ENCODE data around the gene SRGAP3.

The SRGAP3 gene

DNA sequence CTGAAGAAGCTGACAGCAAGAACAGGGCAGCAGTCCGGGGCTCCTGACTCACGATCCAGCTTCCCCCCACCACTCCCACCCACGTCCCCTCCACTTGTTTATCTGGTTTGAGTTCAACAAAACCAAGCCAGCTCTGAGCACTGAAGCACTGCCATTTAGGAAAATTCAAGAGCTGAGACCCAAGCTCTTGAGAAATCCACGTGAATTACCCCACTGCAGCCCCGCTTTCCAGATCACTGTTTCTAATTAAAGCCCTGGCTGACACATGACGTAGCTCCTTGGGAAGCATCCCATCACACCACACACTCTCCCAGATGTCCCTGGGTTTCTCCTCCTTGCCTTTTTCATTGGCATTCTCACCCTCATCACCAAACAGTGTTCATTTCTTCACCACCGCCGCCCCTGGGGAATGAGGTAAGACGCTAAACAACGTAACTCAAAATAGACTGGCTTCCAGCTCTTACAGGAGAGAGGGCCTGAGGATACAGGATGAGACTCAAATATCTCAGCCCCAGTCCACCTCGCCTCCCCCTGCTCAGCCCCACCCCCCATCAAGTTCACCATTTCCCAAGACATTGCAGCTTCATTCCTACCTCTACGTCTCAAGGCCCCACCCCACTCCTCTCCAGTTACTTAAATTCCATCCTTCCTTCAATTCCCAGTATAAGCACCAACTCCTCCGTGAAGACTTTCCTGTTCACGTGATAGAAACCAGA lies 95.4 kb downstream of the SRGAP3 start:
- no peaks in the 10 kb centered on the region for H3K36me3 ChIP-seq (ENCODE audit: control insufficient read depth in 1 of 2, insufficient read depth in 2 of 2, low read length in 2 of 2)
- no peaks in the 10 kb centered on the region for H3K27me3 ChIP-seq (ENCODE audit: low read depth, low read length)
- H3K27ac ChIP-seq (ENCODE audit: low read length): no peak overlapping the region
- H3K4me3 ChIP-seq (ENCODE audit: low read depth in 1 of 2, low read length in 2 of 2): no peak overlapping the region
- peaks cover 0 to 7% of the 10 kb centered on the region in 2 donors for H3K4me1 ChIP-seq (ENCODE audit: control insufficient read depth in 1 of 2, insufficient read depth in 2 of 2, low read length in 2 of 2)
- peaks cover 8 to 16% of the 10 kb centered on the region in 2 donors for H3K9me3 ChIP-seq (ENCODE audit: control insufficient read depth in 1 of 2, low read length in 2 of 2)

DNA sequence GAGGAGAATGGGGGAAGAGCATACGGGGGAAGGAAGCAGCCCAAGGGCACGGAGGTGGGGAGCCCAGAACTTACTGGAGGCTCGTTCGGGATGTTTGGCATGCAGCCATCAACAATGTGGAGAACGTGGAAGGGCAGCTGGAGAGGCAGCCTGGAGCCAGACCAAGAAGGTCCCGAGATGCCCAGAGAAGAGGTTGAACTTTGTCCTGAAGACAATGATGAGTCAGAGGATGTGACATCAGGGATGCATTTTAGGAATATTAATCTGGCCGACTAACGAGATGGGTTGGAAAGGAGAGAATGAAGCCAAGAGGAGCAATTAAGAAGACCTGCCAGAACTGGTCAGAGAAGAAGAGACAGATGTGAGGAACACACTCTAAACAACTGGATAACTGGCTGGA lies 98.2 kb downstream of the SRGAP3 start:
- H3K9me3 ChIP-seq (ENCODE audit: control insufficient read depth in 1 of 2, low read length in 2 of 2): peaks cover 8 to 16% of the 10 kb centered on the region in 2 donors
- H3K27me3 ChIP-seq (ENCODE audit: low read depth, low read length): no peaks in the 10 kb centered on the region
- H3K27ac ChIP-seq (ENCODE audit: low read length): no peak overlapping the region
- no peak overlapping the region for H3K4me3 ChIP-seq (ENCODE audit: low read depth in 1 of 2, low read length in 2 of 2)
- H3K36me3 ChIP-seq (ENCODE audit: control insufficient read depth in 1 of 2, insufficient read depth in 2 of 2, low read length in 2 of 2): no peaks in the 10 kb centered on the region
- H3K4me1 ChIP-seq (ENCODE audit: control insufficient read depth in 1 of 2, insufficient read depth in 2 of 2, low read length in 2 of 2): peaks cover 0 to 7% of the 10 kb centered on the region in 2 donors

DNA sequence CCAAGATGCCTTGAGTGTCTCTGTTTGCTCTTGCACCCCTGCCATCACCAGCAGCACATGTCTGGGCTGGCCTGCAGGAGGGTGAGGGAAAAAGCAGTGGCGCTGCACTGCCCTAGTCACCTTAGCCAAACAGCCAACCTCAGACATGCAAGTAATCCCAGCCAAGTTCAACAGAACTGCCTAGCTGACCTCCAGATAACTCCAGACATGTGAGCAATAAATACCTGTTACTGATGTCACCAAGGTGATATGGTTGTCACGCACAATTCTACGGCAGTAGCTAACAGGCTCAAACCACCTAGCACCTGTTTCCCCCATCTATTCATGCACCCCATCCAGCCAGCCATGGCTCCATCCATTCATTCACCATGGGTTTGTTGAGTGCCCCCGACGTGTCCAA lies 99.9 kb downstream of the SRGAP3 start:
- Histone ChIP-seq H3K27ac (ENCODE audit: low read length) (no peak overlapping the region), H3K27me3 (ENCODE audit: low read depth, low read length) (no peaks in the 10 kb centered on the region), H3K4me3 (ENCODE audit: low read depth in 1 of 2, low read length in 2 of 2) (no peak overlapping the region), H3K4me1 (ENCODE audit: control insufficient read depth in 1 of 2, insufficient read depth in 2 of 2, low read length in 2 of 2) (peaks cover 0 to 5% of the 10 kb centered on the region in 2 donors), H3K9me3 (ENCODE audit: control insufficient read depth in 1 of 2, low read length in 2 of 2) (peaks cover 8 to 16% of the 10 kb centered on the region in 2 donors), H3K36me3 (ENCODE audit: control insufficient read depth in 1 of 2, insufficient read depth in 2 of 2, low read length in 2 of 2) (no peaks in the 10 kb centered on the region)

DNA sequence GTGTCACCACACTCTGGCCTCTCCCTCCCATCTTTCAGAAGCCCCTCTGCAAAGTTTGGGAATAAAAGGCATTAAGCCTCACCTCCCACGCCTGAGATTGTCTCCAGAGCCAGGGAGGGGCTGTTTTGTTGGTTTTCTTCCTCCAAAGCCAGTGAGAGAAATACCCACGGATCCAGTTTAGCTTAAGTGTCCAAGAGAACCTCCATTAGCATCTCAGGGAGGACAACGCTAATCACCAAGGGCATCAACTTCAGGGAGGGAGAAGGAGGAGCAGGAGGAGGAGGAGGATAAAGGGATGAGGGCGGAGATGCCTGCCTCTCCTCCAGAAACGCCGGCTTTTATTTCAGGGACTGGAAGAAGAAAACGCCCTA lies 101.6 kb downstream of the SRGAP3 start:
- Histone ChIP-seq H3K36me3 (ENCODE audit: control insufficient read depth in 1 of 2, insufficient read depth in 2 of 2, low read length in 2 of 2) (no peaks in the 10 kb centered on the region), H3K27me3 (ENCODE audit: low read depth, low read length) (no peaks in the 10 kb centered on the region), H3K4me3 (ENCODE audit: low read depth in 1 of 2, low read length in 2 of 2) (no peak overlapping the region), H3K9me3 (ENCODE audit: control insufficient read depth in 1 of 2, low read length in 2 of 2) (peaks cover 8 to 16% of the 10 kb centered on the region in 2 donors), H3K27ac (ENCODE audit: low read length) (no peak overlapping the region), H3K4me1 (ENCODE audit: control insufficient read depth in 1 of 2, insufficient read depth in 2 of 2, low read length in 2 of 2) (no peaks in the 10 kb centered on the region)

DNA sequence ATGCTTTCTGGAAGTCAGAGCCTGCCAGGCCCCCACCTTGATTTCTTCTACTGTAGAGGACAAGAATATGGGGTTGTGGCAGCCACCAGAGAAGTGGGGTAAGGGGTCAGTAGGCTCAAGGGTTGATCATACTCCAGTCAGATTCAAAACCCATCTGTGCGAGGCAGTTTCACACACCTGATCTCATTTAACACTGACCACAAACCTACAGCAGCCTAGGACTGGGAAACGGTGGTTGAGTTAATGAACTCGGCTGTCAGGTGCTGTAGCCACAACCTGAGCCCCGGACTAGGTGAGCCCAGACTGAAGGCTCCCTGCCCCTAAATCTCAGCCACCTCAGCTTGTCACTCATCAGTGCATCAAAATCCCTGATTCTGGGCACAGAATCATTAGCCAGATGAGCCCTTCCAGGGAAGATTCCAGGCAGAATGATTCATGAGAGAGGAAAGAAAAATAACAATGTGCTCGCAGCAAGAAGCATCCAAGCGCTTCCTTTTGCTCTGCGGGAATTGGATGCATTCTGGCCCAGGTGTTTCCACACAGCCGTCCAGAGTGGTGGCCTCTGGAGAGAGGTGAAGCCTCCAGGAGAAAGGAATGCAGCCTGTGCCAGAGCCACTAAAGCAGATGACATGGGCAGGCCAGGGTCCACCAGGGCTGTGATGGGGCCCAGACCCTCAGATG lies 102.1 kb downstream of the SRGAP3 start:
- H3K27ac ChIP-seq (ENCODE audit: low read length): no peak overlapping the region
- no peak overlapping the region for H3K4me3 ChIP-seq (ENCODE audit: low read depth in 1 of 2, low read length in 2 of 2)
- no peaks in the 10 kb centered on the region for H3K36me3 ChIP-seq (ENCODE audit: control insufficient read depth in 1 of 2, insufficient read depth in 2 of 2, low read length in 2 of 2)
- peaks cover 8 to 16% of the 10 kb centered on the region in 2 donors for H3K9me3 ChIP-seq (ENCODE audit: control insufficient read depth in 1 of 2, low read length in 2 of 2)
- H3K27me3 ChIP-seq (ENCODE audit: low read depth, low read length): no peaks in the 10 kb centered on the region
- H3K4me1 ChIP-seq (ENCODE audit: control insufficient read depth in 1 of 2, insufficient read depth in 2 of 2, low read length in 2 of 2): peaks cover 0 to 3% of the 10 kb centered on the region in 2 donors

DNA sequence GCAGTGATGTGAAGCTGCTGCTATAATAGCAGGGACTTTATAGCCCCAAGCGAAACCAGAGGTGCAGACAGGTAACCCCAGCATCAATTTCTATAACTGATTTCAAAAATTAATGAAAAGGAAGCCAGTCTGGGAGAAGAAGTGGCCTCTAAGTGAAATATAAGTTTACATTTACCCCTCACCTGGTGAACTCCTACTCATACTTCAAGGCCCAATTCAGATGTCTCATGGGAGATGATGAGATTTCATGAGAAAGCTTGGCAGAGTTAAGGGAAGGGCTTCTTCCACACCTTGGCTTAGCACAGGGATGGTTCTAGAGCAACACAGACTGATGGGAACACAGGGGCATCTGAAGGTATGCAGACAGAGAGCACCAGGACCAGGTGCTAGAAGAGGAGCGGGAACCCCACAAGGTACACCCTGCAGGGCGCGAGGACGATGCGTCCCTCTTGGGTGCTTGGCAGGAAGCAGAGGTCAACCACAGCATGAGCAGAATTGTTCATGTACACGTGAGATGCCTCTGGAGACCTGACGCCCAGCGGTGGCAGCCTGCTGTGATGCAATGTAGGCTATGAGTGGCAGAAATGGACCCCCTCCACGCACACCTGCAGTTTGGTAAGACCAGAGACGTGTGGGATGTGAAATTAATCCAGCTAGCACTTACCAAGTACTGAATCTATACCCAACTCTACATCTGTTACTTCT lies 102.9 kb downstream of the SRGAP3 start:
- Histone ChIP-seq H3K27ac (ENCODE audit: low read length) (no peak overlapping the region), H3K4me3 (ENCODE audit: low read depth in 1 of 2, low read length in 2 of 2) (no peak overlapping the region), H3K36me3 (ENCODE audit: control insufficient read depth in 1 of 2, insufficient read depth in 2 of 2, low read length in 2 of 2) (no peaks in the 10 kb centered on the region), H3K4me1 (ENCODE audit: control insufficient read depth in 1 of 2, insufficient read depth in 2 of 2, low read length in 2 of 2) (peaks cover 0 to 11% of the 10 kb centered on the region in 2 donors), H3K9me3 (ENCODE audit: control insufficient read depth in 1 of 2, low read length in 2 of 2) (peaks cover 7 to 11% of the 10 kb centered on the region in 2 donors), H3K27me3 (ENCODE audit: low read depth, low read length) (no peaks in the 10 kb centered on the region)

DNA sequence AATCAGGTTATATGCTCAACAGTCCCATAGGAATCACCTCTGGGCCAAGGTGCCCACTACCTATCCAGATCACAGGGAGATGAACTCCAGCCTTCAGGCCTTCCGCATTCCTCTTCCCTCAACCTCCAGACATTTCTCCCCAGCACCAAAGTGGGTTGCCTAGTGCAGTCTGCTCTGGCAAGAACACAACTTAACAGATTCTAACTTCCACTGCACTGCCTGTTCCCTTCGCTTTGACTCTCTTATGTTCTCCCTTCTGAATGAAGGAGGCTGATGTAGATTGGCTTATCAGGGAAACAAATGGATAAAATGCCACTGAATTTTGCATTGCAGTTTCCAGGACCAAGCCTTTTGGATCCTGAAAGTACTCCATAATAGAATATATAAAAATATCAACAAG lies 106.3 kb downstream of the SRGAP3 start:
- Histone ChIP-seq H3K4me3 (ENCODE audit: low read depth in 1 of 2, low read length in 2 of 2) (no peak overlapping the region), H3K27ac (ENCODE audit: low read length) (no peak overlapping the region), H3K4me1 (ENCODE audit: control insufficient read depth in 1 of 2, insufficient read depth in 2 of 2, low read length in 2 of 2) (peaks cover 0 to 19% of the 10 kb centered on the region in 2 donors), H3K27me3 (ENCODE audit: low read depth, low read length) (no peaks in the 10 kb centered on the region), H3K36me3 (ENCODE audit: control insufficient read depth in 1 of 2, insufficient read depth in 2 of 2, low read length in 2 of 2) (peaks cover 0 to 4% of the 10 kb centered on the region in 2 donors), H3K9me3 (ENCODE audit: control insufficient read depth in 1 of 2, low read length in 2 of 2) (peaks cover 0 to 7% of the 10 kb centered on the region in 2 donors)

DNA sequence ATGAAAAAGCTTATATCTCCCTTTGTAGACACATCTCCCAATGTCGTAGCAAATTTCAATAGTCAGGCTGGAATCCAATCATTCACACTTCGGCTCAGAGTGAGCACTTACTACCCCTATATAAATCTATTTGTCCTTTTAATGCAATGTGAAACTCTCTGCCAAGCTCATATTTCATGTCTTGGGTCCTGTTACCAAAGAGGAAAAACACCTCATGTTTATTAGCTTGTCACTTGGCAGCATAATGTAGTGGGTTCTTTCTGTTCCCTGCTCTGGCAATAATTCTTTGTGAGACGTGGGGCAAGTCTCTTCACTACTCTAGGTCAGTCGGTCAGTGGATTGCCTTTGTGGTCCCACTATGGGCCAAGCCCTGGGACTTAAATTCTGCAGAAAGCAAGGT lies 107.1 kb downstream of the SRGAP3 start:
- Histone ChIP-seq H3K27me3 (ENCODE audit: low read depth, low read length) (no peaks in the 10 kb centered on the region), H3K4me3 (ENCODE audit: low read depth in 1 of 2, low read length in 2 of 2) (no peak overlapping the region), H3K36me3 (ENCODE audit: control insufficient read depth in 1 of 2, insufficient read depth in 2 of 2, low read length in 2 of 2) (peaks cover 0 to 4% of the 10 kb centered on the region in 2 donors), H3K27ac (ENCODE audit: low read length) (no peak overlapping the region), H3K9me3 (ENCODE audit: control insufficient read depth in 1 of 2, low read length in 2 of 2) (peaks cover 0 to 7% of the 10 kb centered on the region in 2 donors), H3K4me1 (ENCODE audit: control insufficient read depth in 1 of 2, insufficient read depth in 2 of 2, low read length in 2 of 2) (peaks cover 0 to 19% of the 10 kb centered on the region in 2 donors)

DNA sequence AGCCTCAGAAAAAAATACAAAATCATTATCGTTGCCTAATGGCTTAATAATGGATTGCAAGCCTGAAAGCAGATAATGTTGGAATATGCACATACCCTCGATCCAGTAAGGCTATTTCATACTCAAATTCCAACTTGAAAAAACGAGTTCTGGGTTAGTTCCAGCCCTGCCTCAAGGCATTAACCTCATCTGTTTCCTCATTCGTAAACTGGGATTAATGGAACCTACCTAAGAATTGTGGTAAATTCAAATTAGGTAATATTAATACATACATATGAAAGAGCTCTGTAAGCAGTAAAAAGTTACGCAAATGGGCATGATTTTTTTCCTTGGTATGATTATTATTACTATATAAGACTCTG lies 107.5 kb downstream of the SRGAP3 start:
- no peak overlapping the region for H3K4me3 ChIP-seq (ENCODE audit: low read depth in 1 of 2, low read length in 2 of 2)
- no peak overlapping the region for H3K27ac ChIP-seq (ENCODE audit: low read length)
- H3K4me1 ChIP-seq (ENCODE audit: control insufficient read depth in 1 of 2, insufficient read depth in 2 of 2, low read length in 2 of 2): peaks cover 0 to 19% of the 10 kb centered on the region in 2 donors
- peaks cover 0 to 4% of the 10 kb centered on the region in 2 donors for H3K36me3 ChIP-seq (ENCODE audit: control insufficient read depth in 1 of 2, insufficient read depth in 2 of 2, low read length in 2 of 2)
- H3K9me3 ChIP-seq (ENCODE audit: control insufficient read depth in 1 of 2, low read length in 2 of 2): peaks cover 0 to 7% of the 10 kb centered on the region in 2 donors
- H3K27me3 ChIP-seq (ENCODE audit: low read depth, low read length): no peaks in the 10 kb centered on the region

DNA sequence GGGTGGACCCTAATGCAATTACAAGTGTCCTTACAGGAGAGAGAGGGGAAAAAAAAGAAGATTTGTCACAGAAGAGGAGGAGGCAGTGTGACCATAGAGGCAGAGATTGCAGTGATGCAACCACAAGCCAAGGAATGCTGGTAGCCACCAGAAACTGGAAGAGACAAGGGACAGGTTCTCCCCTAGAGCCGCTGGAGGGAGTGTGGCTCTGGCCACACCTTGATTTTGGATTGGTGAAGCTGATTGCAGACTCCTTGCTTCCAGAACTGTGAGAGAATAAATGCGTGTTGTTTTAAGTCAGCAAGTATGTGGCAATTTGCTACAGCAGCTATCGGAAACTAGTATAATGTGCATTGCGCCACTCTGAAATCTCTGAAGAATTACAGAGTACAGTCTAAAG lies 110.1 kb downstream of the SRGAP3 start:
- peaks cover 0 to 4% of the 10 kb centered on the region in 2 donors for H3K36me3 ChIP-seq (ENCODE audit: control insufficient read depth in 1 of 2, insufficient read depth in 2 of 2, low read length in 2 of 2)
- H3K9me3 ChIP-seq (ENCODE audit: control insufficient read depth in 1 of 2, low read length in 2 of 2): peaks cover 0 to 7% of the 10 kb centered on the region in 2 donors
- no peak overlapping the region for H3K27ac ChIP-seq (ENCODE audit: low read length)
- H3K4me1 ChIP-seq (ENCODE audit: control insufficient read depth in 1 of 2, insufficient read depth in 2 of 2, low read length in 2 of 2): peaks cover 0 to 24% of the 10 kb centered on the region in 2 donors
- H3K27me3 ChIP-seq (ENCODE audit: low read depth, low read length): no peaks in the 10 kb centered on the region
- no peak overlapping the region for H3K4me3 ChIP-seq (ENCODE audit: low read depth in 1 of 2, low read length in 2 of 2)

DNA sequence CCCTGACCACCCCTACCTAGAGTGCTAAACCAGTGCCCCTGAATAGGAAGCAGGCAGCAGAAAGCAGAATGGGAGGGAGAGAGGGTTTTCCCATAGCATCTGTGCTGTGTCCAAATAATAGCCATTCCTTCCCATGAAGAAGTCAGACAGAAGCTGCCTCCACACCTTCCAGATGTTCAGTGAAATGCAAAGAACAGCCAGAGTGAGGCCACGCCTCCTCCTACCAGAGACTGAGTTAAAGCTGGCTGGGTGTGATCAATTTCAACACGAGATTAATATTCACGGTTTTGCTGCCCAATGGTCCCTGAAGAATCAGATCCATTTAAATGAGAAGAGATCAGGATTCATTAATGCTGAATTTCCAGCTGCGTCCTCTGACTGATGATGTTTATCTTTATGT lies 111.8 kb downstream of the SRGAP3 start:
- H3K36me3 ChIP-seq (ENCODE audit: control insufficient read depth in 1 of 2, insufficient read depth in 2 of 2, low read length in 2 of 2): peaks cover 0 to 4% of the 10 kb centered on the region in 2 donors
- H3K27me3 ChIP-seq (ENCODE audit: low read depth, low read length): no peaks in the 10 kb centered on the region
- H3K4me3 ChIP-seq (ENCODE audit: low read depth in 1 of 2, low read length in 2 of 2): no peak overlapping the region
- peaks cover 0 to 24% of the 10 kb centered on the region in 2 donors for H3K4me1 ChIP-seq (ENCODE audit: control insufficient read depth in 1 of 2, insufficient read depth in 2 of 2, low read length in 2 of 2)
- H3K27ac ChIP-seq (ENCODE audit: low read length): no peak overlapping the region
- peaks cover 0 to 7% of the 10 kb centered on the region in 2 donors for H3K9me3 ChIP-seq (ENCODE audit: control insufficient read depth in 1 of 2, low read length in 2 of 2)

Measured in muscle layer of duodenum (tissue), 2 donors.